Vagina (tissue), 2 donors: ENCODE results near the gene RRAGC. TPM values are rescaled to one million over a fixed set of nuclear protein-coding genes. Genes with fewer than 3 reads are reported as not detected.
A peak's percentile ranks its signal among the peaks of the same experiment; 100 is the strongest.

Experiments used
- DNase-seq, 2 donors: peaks; one replicate each; pipeline ENCODE4 v3.0.0-alpha.2; 2017; ENCODE audit errors: extremely low spot score in 2 of 2
- H3K27ac ChIP-seq: fragments of 200-600 bp; sonication (generic); one replicate; pipeline ENCODE4 v1.5.1; 2019
- H3K27me3 ChIP-seq: fragments of 200-600 bp; sonication (generic); one replicate; pipeline ENCODE4 v1.5.1; 2019
- H3K36me3 ChIP-seq, 2 donors: fragments of 200-600 bp; sonication (generic); one replicate each; pipeline ENCODE4 v1.5.1; 2017 to 2019
- H3K4me1 ChIP-seq: fragments of 200-600 bp; sonication (generic); one replicate; pipeline ENCODE4 v1.5.1; 2019
- H3K4me3 ChIP-seq, 2 donors: fragments of 200-600 bp; sonication (generic); 1 replicate in 1 of 2; 2 replicates in 1 of 2; pipeline ENCODE4 v1.5.1; 2016 to 2019
- H3K9me3 ChIP-seq: fragments of 200-600 bp; sonication (generic); one replicate; pipeline ENCODE4 v1.5.1; 2019
- POLR2A ChIP-seq, 2 donors: fragments of 450-650 bp; IDR thresholded peaks; one replicate each; pipeline ENCODE4 v1.6.1; 2017; ENCODE audit warnings: antibody characterized with exemption in 2 of 2, mild to moderate bottlenecking in 2 of 2, moderate library complexity in 2 of 2
- POLR2AphosphoS5 ChIP-seq, 2 donors: sonication (generic); formaldehyde crosslinking; IDR thresholded peaks; one replicate each; pipeline ENCODE4 v1.9.0; 2017; ENCODE audit warnings: antibody characterized with exemption in 2 of 2, mild to moderate bottlenecking in 2 of 2, low read depth in 1 of 2; ENCODE audit not compliant: insufficient read depth in 1 of 2
- intact Hi-C: fragments of 100-400 bp; cut with DNase I; formaldehyde crosslinking; loops from one replicate; pipeline ENCODE4 v1.15.1; 2023
- total RNA-seq: library from RNA; depleted of rRNA; stranded (reverse); fragments of >200 nt; gene quantifications from one replicate; pipeline ENCODE4 v1.2.3, GENCODE V29; 2016
- TF ChIP-seq, protein P1 (sequence below), 3 experiments: fragments of 450-650 bp in 2 of 3; fragments of 200-600 bp in 1 of 3; sonication (generic) in 1 of 3; IDR thresholded peaks; one replicate each; pipeline ENCODE4 v1.5.1; 2017 to 2019; ENCODE audit warnings: antibody characterized with exemption in 3 of 3, mild to moderate bottlenecking in 2 of 3, moderate library complexity in 2 of 3

RRAGC gene
- total RNA-seq, 1 donor from 2014 or later: 9.8 TPM

GRCh38 chr1:38819040-38819439 lies 40.5 kb downstream of the RRAGC start:
- Histone ChIP-seq H3K27me3 (no peaks in the 10 kb centered on the region), H3K4me1 (peaks cover 13% of the 10 kb centered on the region), H3K27ac (no peak overlapping the region), H3K36me3 (no peaks in the 10 kb centered on the region), H3K4me3 (no peak overlapping the region), H3K9me3 (no peaks in the 10 kb centered on the region)
- TF ChIP-seq, protein P1, sequence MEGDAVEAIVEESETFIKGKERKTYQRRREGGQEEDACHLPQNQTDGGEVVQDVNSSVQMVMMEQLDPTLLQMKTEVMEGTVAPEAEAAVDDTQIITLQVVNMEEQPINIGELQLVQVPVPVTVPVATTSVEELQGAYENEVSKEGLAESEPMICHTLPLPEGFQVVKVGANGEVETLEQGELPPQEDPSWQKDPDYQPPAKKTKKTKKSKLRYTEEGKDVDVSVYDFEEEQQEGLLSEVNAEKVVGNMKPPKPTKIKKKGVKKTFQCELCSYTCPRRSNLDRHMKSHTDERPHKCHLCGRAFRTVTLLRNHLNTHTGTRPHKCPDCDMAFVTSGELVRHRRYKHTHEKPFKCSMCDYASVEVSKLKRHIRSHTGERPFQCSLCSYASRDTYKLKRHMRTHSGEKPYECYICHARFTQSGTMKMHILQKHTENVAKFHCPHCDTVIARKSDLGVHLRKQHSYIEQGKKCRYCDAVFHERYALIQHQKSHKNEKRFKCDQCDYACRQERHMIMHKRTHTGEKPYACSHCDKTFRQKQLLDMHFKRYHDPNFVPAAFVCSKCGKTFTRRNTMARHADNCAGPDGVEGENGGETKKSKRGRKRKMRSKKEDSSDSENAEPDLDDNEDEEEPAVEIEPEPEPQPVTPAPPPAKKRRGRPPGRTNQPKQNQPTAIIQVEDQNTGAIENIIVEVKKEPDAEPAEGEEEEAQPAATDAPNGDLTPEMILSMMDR (IDR thresholded peaks at IDR 0.05): no peak
- no peak for TF ChIP-seq POLR2AphosphoS5 (IDR thresholded peaks at IDR 0.05; ENCODE audit: insufficient read depth in 1 of 2, low read depth in 1 of 2)
- intact Hi-C loops: no loop called here
- DNase-seq: no peak

GRCh38 chr1:38818175-38818976 lies 41.2 kb downstream of the RRAGC start:
- Histone ChIP-seq H3K9me3 (no peaks in the 10 kb centered on the region), H3K4me3 (peak overlapping the region; percentile 13 to 20), H3K36me3 (no peaks in the 10 kb centered on the region), H3K4me1 (peaks cover 13% of the 10 kb centered on the region), H3K27me3 (no peaks in the 10 kb centered on the region), H3K27ac (no peak overlapping the region)
- intact Hi-C loops: no loop called here
- DNase-seq: no peak
- no peak for TF ChIP-seq POLR2AphosphoS5 (IDR thresholded peaks at IDR 0.05; ENCODE audit: insufficient read depth in 1 of 2, low read depth in 1 of 2)
- TF ChIP-seq, protein P1 (IDR thresholded peaks at IDR 0.05): peak; percentile 35 to 81 (median 38)

DNA sequence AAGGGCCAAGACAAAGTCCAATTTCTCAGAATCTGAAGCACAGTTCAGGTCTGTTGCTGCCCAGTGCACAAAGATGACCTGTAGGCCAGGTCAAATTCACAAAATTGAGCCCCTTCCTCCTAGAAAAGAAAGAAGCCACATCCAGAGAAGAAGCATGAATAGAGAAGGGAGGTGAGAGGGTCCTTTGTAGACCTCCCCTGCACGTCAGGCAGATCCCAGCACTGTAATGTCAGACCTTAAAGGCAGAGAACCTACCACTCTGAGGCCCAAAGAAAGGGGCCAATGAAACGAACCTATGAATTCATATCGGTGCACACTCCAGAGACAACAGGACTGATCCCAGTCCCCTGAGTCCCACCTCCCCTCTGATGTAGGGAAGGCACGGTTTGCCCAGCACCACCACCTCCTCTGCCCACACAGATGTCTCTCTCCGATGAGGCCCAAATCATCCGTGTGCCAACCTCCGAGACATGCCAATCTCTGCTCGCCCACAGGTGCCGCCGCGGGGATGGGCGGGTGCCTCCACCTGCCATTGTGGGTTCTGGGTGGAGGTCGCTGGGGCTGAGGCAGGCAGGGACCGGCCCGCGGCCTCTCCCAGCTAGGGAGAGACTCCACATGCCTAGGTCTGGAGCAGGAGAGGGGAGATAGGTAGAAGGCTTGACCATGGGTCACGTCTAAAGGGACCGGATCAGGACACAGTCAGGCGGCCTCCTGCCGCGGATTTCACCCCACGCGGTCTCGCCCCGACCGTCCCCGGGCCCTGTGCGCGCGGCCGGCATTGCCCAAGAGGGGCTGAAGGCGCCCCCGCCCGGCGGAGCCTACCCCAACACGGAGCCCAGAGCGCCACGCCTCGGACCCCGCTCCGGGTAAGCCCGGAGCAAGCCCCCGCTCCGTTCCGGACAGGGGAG lies 42.1 kb downstream of the RRAGC start:
- peaks cover 13% of the 10 kb centered on the region for H3K4me1 ChIP-seq
- no peaks in the 10 kb centered on the region for H3K27me3 ChIP-seq
- no peaks in the 10 kb centered on the region for H3K36me3 ChIP-seq
- TF ChIP-seq, protein P1 (IDR thresholded peaks at IDR 0.05): no peak
- TF ChIP-seq POLR2A (IDR thresholded peaks at IDR 0.05) (no peak), POLR2AphosphoS5 (IDR thresholded peaks at IDR 0.05; ENCODE audit: insufficient read depth in 1 of 2, low read depth in 1 of 2) (no peak)
- intact Hi-C loops: no loop called here
- H3K27ac ChIP-seq: no peak overlapping the region
- peak overlapping the region; percentile 13 to 20 for H3K4me3 ChIP-seq
- no peak for DNase-seq
- H3K9me3 ChIP-seq: no peaks in the 10 kb centered on the region

DNA sequence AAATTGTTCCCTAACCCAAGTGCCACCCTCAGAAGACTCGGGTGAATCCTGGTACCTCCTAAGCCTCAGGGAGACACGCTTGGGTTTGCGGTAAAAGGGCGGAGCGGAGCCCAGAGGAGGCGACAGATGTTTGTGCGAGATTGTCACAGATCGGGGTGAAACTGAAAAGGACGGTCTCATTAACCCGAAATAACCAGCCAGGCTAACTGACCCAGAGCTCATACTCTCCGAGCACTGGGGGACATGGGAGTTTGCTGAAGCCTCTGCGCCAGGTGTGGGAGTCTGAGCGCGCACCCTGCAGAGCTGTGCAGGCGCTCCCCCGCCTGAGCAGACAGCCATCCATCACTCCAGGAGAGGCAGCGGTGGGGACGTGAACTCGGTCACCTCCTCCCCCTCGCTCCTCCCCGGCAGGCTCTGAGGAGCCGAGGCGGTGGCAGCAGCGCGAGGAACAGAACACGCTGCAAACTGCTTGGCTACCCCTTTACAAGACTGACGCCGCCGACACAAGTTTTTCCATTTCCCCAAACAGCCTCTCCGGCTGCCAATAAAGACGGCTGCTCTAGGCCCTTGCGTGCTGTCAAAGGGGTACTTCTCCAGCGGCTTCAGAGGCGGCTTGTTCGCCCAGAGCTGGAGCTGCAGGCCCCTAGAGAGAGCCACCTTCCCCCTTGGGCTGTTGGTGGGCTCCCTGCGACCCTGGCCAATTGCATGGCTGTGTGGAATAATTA lies 43.5 kb downstream of the RRAGC start:
- no peak overlapping the region for H3K4me3 ChIP-seq
- no peak for TF ChIP-seq POLR2A (IDR thresholded peaks at IDR 0.05)
- no peak for TF ChIP-seq POLR2AphosphoS5 (IDR thresholded peaks at IDR 0.05; ENCODE audit: insufficient read depth in 1 of 2, low read depth in 1 of 2)
- TF ChIP-seq, protein P1 (IDR thresholded peaks at IDR 0.05): no peak
- no peaks in the 10 kb centered on the region for H3K36me3 ChIP-seq
- no peaks in the 10 kb centered on the region for H3K27me3 ChIP-seq
- intact Hi-C loops: no loop called here
- no peak for DNase-seq
- H3K27ac ChIP-seq: no peak overlapping the region
- H3K9me3 ChIP-seq: no peaks in the 10 kb centered on the region
- peaks cover 13% of the 10 kb centered on the region for H3K4me1 ChIP-seq
